Vagina (tissue), 2 donors: ENCODE results near the gene MALT1. TPM values are rescaled to one million over a fixed set of nuclear protein-coding genes. Genes with fewer than 3 reads are reported as not detected.

ENCODE experiments used
- DNase-seq, 2 donors: peaks; one replicate each; pipeline ENCODE4 v3.0.0-alpha.2; 2017; ENCODE audit errors: extremely low spot score in 2 of 2
- H3K27ac ChIP-seq: fragments of 200-600 bp; sonication (generic); one replicate; pipeline ENCODE4 v1.5.1; 2019
- H3K27me3 ChIP-seq: fragments of 200-600 bp; sonication (generic); one replicate; pipeline ENCODE4 v1.5.1; 2019
- H3K36me3 ChIP-seq, 2 donors: fragments of 200-600 bp; sonication (generic); one replicate each; pipeline ENCODE4 v1.5.1; 2017 to 2019
- H3K4me1 ChIP-seq: fragments of 200-600 bp; sonication (generic); one replicate; pipeline ENCODE4 v1.5.1; 2019
- H3K4me3 ChIP-seq, 2 donors: fragments of 200-600 bp; sonication (generic); 1 replicate in 1 of 2; 2 replicates in 1 of 2; pipeline ENCODE4 v1.5.1; 2016 to 2019
- H3K9me3 ChIP-seq: fragments of 200-600 bp; sonication (generic); one replicate; pipeline ENCODE4 v1.5.1; 2019
- CTCF ChIP-seq, 3 experiments: fragments of 450-650 bp in 2 of 3; fragments of 200-600 bp in 1 of 3; sonication (generic) in 1 of 3; IDR thresholded peaks; one replicate each; pipeline ENCODE4 v1.5.1; 2017 to 2019; ENCODE audit warnings: antibody characterized with exemption in 3 of 3, mild to moderate bottlenecking in 2 of 3, moderate library complexity in 2 of 3
- POLR2A ChIP-seq, 2 donors: fragments of 450-650 bp; IDR thresholded peaks; one replicate each; pipeline ENCODE4 v1.6.1; 2017; ENCODE audit warnings: antibody characterized with exemption in 2 of 2, mild to moderate bottlenecking in 2 of 2, moderate library complexity in 2 of 2
- POLR2AphosphoS5 ChIP-seq, 2 donors: sonication (generic); formaldehyde crosslinking; IDR thresholded peaks; one replicate each; pipeline ENCODE4 v1.9.0; 2017; ENCODE audit warnings: antibody characterized with exemption in 2 of 2, mild to moderate bottlenecking in 2 of 2, low read depth in 1 of 2; ENCODE audit not compliant: insufficient read depth in 1 of 2
- intact Hi-C: fragments of 100-400 bp; cut with DNase I; formaldehyde crosslinking; loops from one replicate; pipeline ENCODE4 v1.15.1; 2023
- total RNA-seq: library from RNA; depleted of rRNA; stranded (reverse); fragments of >200 nt; gene quantifications from one replicate; pipeline ENCODE4 v1.2.3, GENCODE V29; 2016

The MALT1 gene
- total RNA-seq, 1 donor from 2014 or later, result 35.8 TPM

GRCh38 chr18:58727776-58728500 is 56.7 kb downstream of the MALT1 start:
- no peak overlapping the region for H3K4me3 ChIP-seq
- H3K4me1 ChIP-seq, result no peaks in the 10 kb centered on the region
- intact Hi-C loops, result no loop called here
- no peak for TF ChIP-seq POLR2AphosphoS5 (IDR thresholded peaks at IDR 0.05; ENCODE audit: insufficient read depth in 1 of 2, low read depth in 1 of 2)
- TF ChIP-seq CTCF (IDR thresholded peaks at IDR 0.05), result no peak
- no peak for TF ChIP-seq POLR2A (IDR thresholded peaks at IDR 0.05)
- peaks cover 0 to 16% of the 10 kb centered on the region in 2 donors for H3K36me3 ChIP-seq
- no peak overlapping the region for H3K27ac ChIP-seq
- no peaks in the 10 kb centered on the region for H3K27me3 ChIP-seq
- no peaks in the 10 kb centered on the region for H3K9me3 ChIP-seq
- DNase-seq, result no peak

GRCh38 chr18:58728719-58729118 is 57.5 kb downstream of the MALT1 start:
- intact Hi-C loops, result no loop called here
- DNase-seq, result no peak
- no peaks in the 10 kb centered on the region for H3K27me3 ChIP-seq
- no peaks in the 10 kb centered on the region for H3K9me3 ChIP-seq
- H3K27ac ChIP-seq, result no peak overlapping the region
- H3K4me3 ChIP-seq, result no peak overlapping the region
- TF ChIP-seq POLR2AphosphoS5 (IDR thresholded peaks at IDR 0.05; ENCODE audit: insufficient read depth in 1 of 2, low read depth in 1 of 2), result no peak
- TF ChIP-seq POLR2A (IDR thresholded peaks at IDR 0.05), result no peak
- no peak for TF ChIP-seq CTCF (IDR thresholded peaks at IDR 0.05)
- H3K36me3 ChIP-seq, result peaks cover 0 to 23% of the 10 kb centered on the region in 2 donors
- no peaks in the 10 kb centered on the region for H3K4me1 ChIP-seq

GRCh38 chr18:58730618-58731017 is 59.4 kb downstream of the MALT1 start:
- Histone ChIP-seq H3K9me3 (no peaks in the 10 kb centered on the region), H3K4me1 (no peaks in the 10 kb centered on the region), H3K27me3 (no peaks in the 10 kb centered on the region), H3K4me3 (no peak overlapping the region), H3K27ac (no peak overlapping the region), H3K36me3 (peaks cover 0 to 34% of the 10 kb centered on the region in 2 donors)
- no peak for DNase-seq
- intact Hi-C loops, result no loop called here
- TF ChIP-seq CTCF (IDR thresholded peaks at IDR 0.05) (no peak), POLR2A (IDR thresholded peaks at IDR 0.05) (no peak), POLR2AphosphoS5 (IDR thresholded peaks at IDR 0.05; ENCODE audit: insufficient read depth in 1 of 2, low read depth in 1 of 2) (no peak)

- H3K4me3 ChIP-seq, result no peak overlapping the region
- no peaks in the 10 kb centered on the region for H3K27me3 ChIP-seq
- no peak for TF ChIP-seq POLR2AphosphoS5 (IDR thresholded peaks at IDR 0.05; ENCODE audit: insufficient read depth in 1 of 2, low read depth in 1 of 2)
- no peak for TF ChIP-seq POLR2A (IDR thresholded peaks at IDR 0.05)
- TF ChIP-seq CTCF (IDR thresholded peaks at IDR 0.05), result no peak
- no peaks in the 10 kb centered on the region for H3K9me3 ChIP-seq
- DNase-seq, result no peak
- no peaks in the 10 kb centered on the region for H3K4me1 ChIP-seq
- intact Hi-C loops, result no loop called here
- H3K27ac ChIP-seq, result no peak overlapping the region
- H3K36me3 ChIP-seq, result peaks cover 0 to 39% of the 10 kb centered on the region in 2 donors
Measured at GRCh38 chr18:58732471-58732870, 61.2 kb downstream of the MALT1 start.

GRCh38 chr18:58733866-58734265 is 62.6 kb downstream of the MALT1 start:
- Histone ChIP-seq H3K27me3 (no peaks in the 10 kb centered on the region), H3K4me3 (no peak overlapping the region), H3K4me1 (no peaks in the 10 kb centered on the region), H3K36me3 (peaks cover 0 to 50% of the 10 kb centered on the region in 2 donors), H3K9me3 (no peaks in the 10 kb centered on the region), H3K27ac (no peak overlapping the region)
- DNase-seq, result no peak
- TF ChIP-seq POLR2AphosphoS5 (IDR thresholded peaks at IDR 0.05; ENCODE audit: insufficient read depth in 1 of 2, low read depth in 1 of 2) (no peak), CTCF (IDR thresholded peaks at IDR 0.05) (no peak), POLR2A (IDR thresholded peaks at IDR 0.05) (no peak)
- intact Hi-C loops, result no loop called here
